AG09319 (cell line): ENCODE data around the gene PCBP3.

ENCODE experiments used
- DNase-seq: peaks from one replicate; pipeline ENCODE4 v3.0.0-alpha.2; 2010; ENCODE audit warnings: low read depth; ENCODE audit errors: extremely low read depth
- CTCF ChIP-seq: IDR thresholded peaks from 2 replicates; pipeline ENCODE4 v1.5.1; 2011; ENCODE audit warnings: low read depth, mild to moderate bottlenecking, inconsistent platforms, low read length, moderate library complexity

PCBP3 gene

DNA sequence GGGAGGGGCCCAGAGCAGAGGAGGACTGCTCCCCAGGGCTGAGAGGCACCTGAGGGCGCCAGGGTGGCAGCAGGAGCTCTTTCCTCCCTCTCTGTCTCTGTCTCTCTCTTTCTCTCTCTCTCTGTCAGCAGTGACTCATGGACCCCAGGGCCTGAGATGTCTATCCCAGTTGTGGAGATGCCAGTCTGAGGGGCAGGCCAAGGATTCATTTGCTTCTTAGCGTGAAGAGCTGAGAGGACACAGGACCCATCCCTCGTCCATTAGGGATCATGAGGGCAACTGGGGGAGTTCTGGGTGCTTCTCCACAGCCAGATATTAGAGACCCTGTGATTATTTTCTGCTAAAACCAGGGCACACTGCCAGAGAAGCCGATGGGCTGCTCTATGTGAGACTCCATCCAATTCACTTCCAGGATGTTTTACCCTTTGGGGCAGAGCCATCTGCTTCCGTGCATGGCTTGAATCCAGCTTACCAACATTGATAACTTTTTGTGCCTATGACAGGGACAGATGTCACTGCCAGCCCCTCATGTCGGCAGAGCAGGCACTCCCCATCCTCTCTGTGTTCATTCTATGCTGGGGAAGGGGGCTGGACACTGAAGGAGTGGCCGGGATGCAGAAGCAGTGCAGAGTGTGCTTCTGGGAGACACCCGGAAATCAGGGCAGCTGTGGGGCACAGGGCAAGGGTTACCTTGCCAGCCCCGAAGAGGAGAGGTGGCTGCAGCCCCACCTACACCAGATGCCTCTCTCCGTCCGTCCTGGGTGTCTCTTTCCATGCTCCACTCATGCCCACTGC, 4.1 kb upstream of the PCBP3 start:
- TF ChIP-seq CTCF: no peak
- DNase-seq: no peak

GRCh38 chr21:45640001-45640887, 3.3 kb upstream of the PCBP3 start:
- DNase-seq: no peak
- TF ChIP-seq CTCF: no peak

DNA sequence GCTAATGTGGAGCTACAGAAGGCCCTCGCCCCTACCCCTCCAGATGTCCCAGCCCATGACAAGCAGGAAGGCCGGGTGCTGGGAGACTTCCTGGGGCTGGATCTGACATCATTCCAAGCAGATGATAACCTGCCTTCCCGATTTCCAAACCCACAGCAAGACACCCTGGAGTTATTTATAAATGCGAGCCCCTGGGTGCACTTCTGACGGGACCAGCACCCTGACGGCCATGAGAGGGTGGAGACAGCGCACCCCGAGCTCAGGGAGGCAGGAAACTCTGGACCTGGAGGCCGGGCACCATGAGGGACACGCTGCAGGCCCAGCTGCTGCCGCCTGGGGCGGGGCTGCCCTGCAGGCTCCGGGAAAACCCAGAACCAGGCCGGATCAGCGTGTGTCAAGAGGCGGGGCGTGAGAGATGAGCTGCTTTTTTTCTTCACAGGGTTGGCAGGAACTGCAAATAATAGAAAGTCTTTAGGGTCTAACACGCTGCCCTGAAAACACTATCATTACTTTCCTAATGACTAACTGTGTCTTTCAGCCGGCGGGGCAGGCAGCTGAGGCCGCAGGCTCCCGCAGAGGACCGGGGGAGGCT, 2.5 kb upstream of the PCBP3 start:
- peak; percentile 20 for TF ChIP-seq CTCF
- DNase-seq: peak; percentile 5

- no peak for DNase-seq
- no peak for TF ChIP-seq CTCF
Measured at GRCh38 chr21:45641480-45642035, 2.0 kb upstream of the PCBP3 start.

DNA sequence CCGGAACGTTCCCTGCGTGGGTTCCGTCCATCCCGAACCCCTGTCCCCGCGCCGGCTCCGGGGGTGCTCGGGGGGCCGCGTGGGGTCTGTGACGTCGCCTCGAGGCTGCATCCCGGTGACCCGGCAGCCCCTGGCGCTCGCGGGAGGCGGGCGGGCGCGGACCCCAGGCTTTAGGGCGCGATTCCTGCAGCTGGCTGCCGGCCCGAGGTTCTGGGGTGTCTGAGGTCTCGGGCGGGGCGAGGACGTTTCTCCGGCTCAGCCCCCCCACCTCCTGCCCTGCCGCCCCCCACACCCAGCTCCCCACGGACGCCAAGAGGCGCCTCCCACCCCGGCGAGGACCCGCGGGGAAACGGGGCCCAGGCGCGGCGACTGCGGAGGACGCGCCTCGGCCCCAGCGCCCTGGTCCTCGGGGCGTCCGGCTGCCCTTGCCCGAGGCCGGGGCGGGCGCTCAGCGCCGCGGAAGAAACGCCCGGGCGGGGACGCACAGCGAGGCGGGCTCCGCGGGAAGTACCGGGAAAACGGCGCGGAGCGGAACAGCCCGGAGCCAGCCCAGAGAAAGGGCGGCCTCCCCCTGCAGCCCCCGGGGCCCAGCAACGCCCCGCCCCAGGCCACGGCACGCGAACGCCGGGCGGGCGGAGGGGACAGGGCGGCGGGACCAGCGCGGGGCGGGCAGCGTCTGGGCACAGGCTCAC, 1.3 kb upstream of the PCBP3 start:
- no peak for DNase-seq
- no peak for TF ChIP-seq CTCF

DNA sequence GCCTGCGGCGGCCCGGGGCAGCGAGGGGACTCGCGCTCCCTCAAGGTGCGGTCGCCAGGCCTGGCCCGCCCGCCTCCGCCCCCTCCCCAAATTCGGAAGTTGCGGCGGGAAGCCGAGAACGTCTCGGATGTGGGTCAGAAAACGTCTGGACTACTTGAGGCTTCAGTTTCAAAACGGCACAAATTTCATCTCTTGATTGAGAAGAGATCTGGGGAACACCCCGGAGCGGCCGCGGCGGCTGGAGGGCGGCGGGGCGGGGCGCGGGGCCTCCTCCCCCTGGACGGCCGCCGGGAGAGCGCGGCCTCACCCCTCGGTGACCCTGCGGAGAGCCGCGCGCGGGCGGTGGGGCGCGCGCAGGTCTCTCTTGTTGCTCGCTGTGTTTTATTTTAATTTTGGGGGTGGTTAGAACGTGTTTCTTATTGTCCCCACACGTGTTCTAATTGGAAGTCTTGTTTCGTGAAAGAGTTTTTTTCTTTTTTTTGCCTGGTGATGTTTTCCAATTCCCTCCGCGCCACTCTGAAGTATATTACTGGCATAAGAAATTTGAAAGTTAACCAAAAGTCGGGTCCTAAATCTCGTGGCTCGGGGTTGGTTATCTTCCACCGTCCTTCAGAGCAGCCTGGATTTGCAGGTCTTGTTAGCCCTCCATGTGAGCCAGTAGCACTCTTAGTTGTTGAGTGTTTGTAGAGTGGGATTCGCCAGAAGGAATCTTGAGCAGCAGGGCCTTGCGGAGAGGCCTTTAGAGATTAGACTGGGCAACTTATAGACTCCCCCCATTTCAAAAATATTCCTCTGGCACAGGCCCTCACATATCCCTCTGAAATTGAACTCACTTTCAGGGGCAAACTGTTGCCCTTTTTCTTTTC, 749 bp downstream of the PCBP3 start:
- no peak for DNase-seq
- no peak for TF ChIP-seq CTCF
